A673 (cell line): Measurements from ENCODE around the gene EYS. TPM values are rescaled to one million over a fixed set of nuclear protein-coding genes. Genes with fewer than 3 reads are reported as not detected.

ENCODE experiments used
- BruUV-seq: library from RNA; stranded (reverse); fragments of 400-500 nt; replicated peaks from 2 replicates; lab custom pipeline; 2021; lab: Mats Ljungman, UMichigan
- CTCF ChIA-PET: fragments of 300-600 bp; sonication (Branson Sonifier 250); formaldehyde crosslinking; loops from one replicate; lab custom pipeline; 2022; ENCODE audit warnings: antibody characterized with exemption; lab: Charles Lee
- POLR2A ChIA-PET: fragments of 300-600 bp; sonication (Branson Sonifier 250); formaldehyde crosslinking; loops from one replicate; lab custom pipeline; 2022; ENCODE audit warnings: antibody characterized with exemption; ENCODE audit not compliant: low non-redundant PET; lab: Charles Lee
- DNase-seq: peaks from one replicate; pipeline ENCODE4 v3.0.0-alpha.2; 2015; ENCODE audit warnings: low spot score
- H3K27ac ChIP-seq: fragments of 200-600 bp; sonication (generic); 2 replicates; pipeline ENCODE4 v1.5.1; 2016; ENCODE audit warnings: mixed run types, low read depth, mild to moderate bottlenecking, mixed read lengths, antibody characterized with exemption, low read length; ENCODE audit not compliant: poor library complexity, severe bottlenecking
- H3K27me3 ChIP-seq: fragments of 200-600 bp; sonication (generic); replicated peaks from 2 replicates; pipeline ENCODE4 v1.6.1; 2017; ENCODE audit warnings: mixed run types, low read depth, mild to moderate bottlenecking, mixed read lengths, antibody characterized with exemption, low read length; ENCODE audit not compliant: insufficient read depth, poor library complexity
- H3K36me3 ChIP-seq: fragments of 200-600 bp; sonication (generic); 2 replicates; pipeline ENCODE4 v1.6.1; 2016; ENCODE audit warnings: mixed run types, mild to moderate bottlenecking, mixed read lengths, antibody characterized with exemption, low read length; ENCODE audit not compliant: insufficient read depth, poor library complexity, severe bottlenecking
- H3K4me1 ChIP-seq: fragments of 200-600 bp; sonication (generic); 2 replicates; pipeline ENCODE4 v1.6.1; 2017; ENCODE audit warnings: mixed run types, mild to moderate bottlenecking, mixed read lengths, antibody characterized with exemption, low read length; ENCODE audit not compliant: insufficient read depth, poor library complexity, severe bottlenecking
- H3K4me3 ChIP-seq: fragments of 200-600 bp; sonication (generic); 2 replicates; pipeline ENCODE4 v1.5.1; 2016; ENCODE audit warnings: low read depth, mixed run types, mild to moderate bottlenecking, mixed read lengths, low read length; ENCODE audit not compliant: poor library complexity, severe bottlenecking
- H3K9me3 ChIP-seq: fragments of 200-600 bp; sonication (generic); 2 replicates; pipeline ENCODE4 v1.6.1; 2016; ENCODE audit warnings: mixed run types, low read depth, mild to moderate bottlenecking, mixed read lengths, antibody characterized with exemption, low read length; ENCODE audit not compliant: poor library complexity, severe bottlenecking
- EZH2 ChIP-seq: fragments of 200-600 bp; sonication (generic); IDR thresholded peaks from 2 replicates; pipeline ENCODE4 v1.6.1; 2017; ENCODE audit warnings: borderline replicate concordance, low read depth, mild to moderate bottlenecking, mixed read lengths, antibody characterized with exemption, low read length; ENCODE audit not compliant: poor library complexity, severe bottlenecking
- intact Hi-C: fragments of 100-400 bp; cut with micrococcal nuclease; formaldehyde crosslinking; loops from one replicate; pipeline ENCODE4 v1.10.0; 2022; ENCODE audit not compliant: unreplicated experiment
- total RNA-seq: library from RNA; stranded (reverse); gene quantifications from 2 replicates; pipeline ENCODE4 v1.2.3, GENCODE V29; 2021
- TF ChIP-seq, protein P1 (sequence below): fragments of 300-800, 200-600 bp; sonication (generic); conservative IDR thresholded peaks from 2 replicates; pipeline ENCODE4 v1.5.1; 2017; ENCODE audit warnings: low read depth, mild to moderate bottlenecking, antibody characterized with exemption, low read length, moderate library complexity, mixed read lengths

Gene EYS
- total RNA-seq, 1 experiment from 2014 or later: 0.47 TPM

- no peak overlapping the region for H3K27ac ChIP-seq
- H3K36me3 ChIP-seq: no peaks in the 10 kb centered on the region
- no TSS peak for BruUV-seq
- TF ChIP-seq, protein P1, sequence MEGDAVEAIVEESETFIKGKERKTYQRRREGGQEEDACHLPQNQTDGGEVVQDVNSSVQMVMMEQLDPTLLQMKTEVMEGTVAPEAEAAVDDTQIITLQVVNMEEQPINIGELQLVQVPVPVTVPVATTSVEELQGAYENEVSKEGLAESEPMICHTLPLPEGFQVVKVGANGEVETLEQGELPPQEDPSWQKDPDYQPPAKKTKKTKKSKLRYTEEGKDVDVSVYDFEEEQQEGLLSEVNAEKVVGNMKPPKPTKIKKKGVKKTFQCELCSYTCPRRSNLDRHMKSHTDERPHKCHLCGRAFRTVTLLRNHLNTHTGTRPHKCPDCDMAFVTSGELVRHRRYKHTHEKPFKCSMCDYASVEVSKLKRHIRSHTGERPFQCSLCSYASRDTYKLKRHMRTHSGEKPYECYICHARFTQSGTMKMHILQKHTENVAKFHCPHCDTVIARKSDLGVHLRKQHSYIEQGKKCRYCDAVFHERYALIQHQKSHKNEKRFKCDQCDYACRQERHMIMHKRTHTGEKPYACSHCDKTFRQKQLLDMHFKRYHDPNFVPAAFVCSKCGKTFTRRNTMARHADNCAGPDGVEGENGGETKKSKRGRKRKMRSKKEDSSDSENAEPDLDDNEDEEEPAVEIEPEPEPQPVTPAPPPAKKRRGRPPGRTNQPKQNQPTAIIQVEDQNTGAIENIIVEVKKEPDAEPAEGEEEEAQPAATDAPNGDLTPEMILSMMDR: no peak
- no peak for TF ChIP-seq EZH2
- H3K4me1 ChIP-seq: no peaks in the 10 kb centered on the region
- intact Hi-C loops: no loop called here
- ChIA-PET POLR2A (no interaction called here), CTCF (no interaction called here)
- no peaks in the 10 kb centered on the region for H3K27me3 ChIP-seq
- no peaks in the 10 kb centered on the region for H3K9me3 ChIP-seq
- H3K4me3 ChIP-seq: no peak overlapping the region
- no peak for DNase-seq
Measured at GRCh38 chr6:64696053-64696452, 1011.0 kb downstream of the EYS start.

GRCh38 chr6:64694356-64694755, 1012.7 kb downstream of the EYS start:
- POLR2A ChIA-PET: no interaction called here
- Histone ChIP-seq H3K27ac (no peak overlapping the region), H3K36me3 (no peaks in the 10 kb centered on the region), H3K4me3 (no peak overlapping the region), H3K4me1 (no peaks in the 10 kb centered on the region), H3K9me3 (no peaks in the 10 kb centered on the region), H3K27me3 (no peaks in the 10 kb centered on the region)
- CTCF ChIA-PET: no interaction called here
- BruUV-seq: no TSS peak
- TF ChIP-seq, protein P1: no peak
- no peak for TF ChIP-seq EZH2
- intact Hi-C loops: no loop called here
- DNase-seq: no peak

GRCh38 chr6:64691064-64691463, 1016.0 kb downstream of the EYS start:
- H3K27ac ChIP-seq: no peak overlapping the region
- CTCF ChIA-PET: no interaction called here
- H3K27me3 ChIP-seq: no peaks in the 10 kb centered on the region
- H3K36me3 ChIP-seq: no peaks in the 10 kb centered on the region
- H3K4me1 ChIP-seq: no peaks in the 10 kb centered on the region
- no TSS peak for BruUV-seq
- POLR2A ChIA-PET: no interaction called here
- no peak for TF ChIP-seq EZH2
- H3K9me3 ChIP-seq: no peaks in the 10 kb centered on the region
- intact Hi-C loops: no loop called here
- no peak for DNase-seq
- no peak overlapping the region for H3K4me3 ChIP-seq

DNA sequence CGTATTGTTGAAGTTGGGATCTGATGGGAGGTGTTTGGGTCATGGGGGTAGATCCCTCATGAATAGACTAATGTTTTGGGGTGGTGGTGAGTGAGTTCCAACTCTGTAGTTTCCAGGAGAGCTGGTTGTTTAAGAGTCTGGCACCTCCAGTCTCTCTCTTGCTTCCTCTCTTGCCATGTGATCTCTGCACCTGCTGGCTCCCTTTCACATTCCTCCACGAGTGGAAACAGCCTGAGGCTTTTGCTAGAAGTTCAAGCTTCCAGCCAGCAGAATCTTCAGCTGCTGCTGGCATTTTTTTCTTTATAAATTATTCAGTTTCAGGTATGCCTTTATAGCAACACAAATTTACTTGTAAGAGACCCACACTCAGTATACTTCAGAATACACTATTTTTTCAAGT, 1021.6 kb downstream of the EYS start:
- Histone ChIP-seq H3K9me3 (no peaks in the 10 kb centered on the region), H3K4me1 (no peaks in the 10 kb centered on the region), H3K4me3 (no peak overlapping the region), H3K27ac (no peak overlapping the region), H3K27me3 (no peaks in the 10 kb centered on the region), H3K36me3 (no peaks in the 10 kb centered on the region)
- CTCF ChIA-PET: no interaction called here
- no TSS peak for BruUV-seq
- intact Hi-C loops: no loop called here
- no peak for DNase-seq
- no peak for TF ChIP-seq EZH2
- TF ChIP-seq, protein P1: no peak
- POLR2A ChIA-PET: no interaction called here
